HL-60 (cell line): ENCODE results near the gene NUTM2A.
"Not testable (repeated sequence)": the region's sequence is repeated elsewhere in the genome, so short reads cannot be mapped to it uniquely, and the experiment has no call there.

Source experiments
- DNase-seq, 2 experiments: peaks; one replicate each; pipeline ENCODE4 v3.0.0-alpha.2; 2010 to 2020; ENCODE audit warnings: low read depth in 1 of 2, low spot score in 1 of 2
- H3K27ac ChIP-seq: fragments of 250-450 bp; sonication (Bioruptor Pico); replicated peaks from 2 replicates; pipeline ENCODE4 v1.5.1; 2020; ENCODE audit warnings: mild to moderate bottlenecking, moderate library complexity
- H3K27me3 ChIP-seq: fragments of 250-450 bp; sonication (Bioruptor Pico); 2 replicates; pipeline ENCODE4 v1.5.1; 2021; ENCODE audit warnings: mild to moderate bottlenecking, moderate library complexity; ENCODE audit not compliant: insufficient read depth, poor library complexity, severe bottlenecking
- H3K4me3 ChIP-seq: replicated peaks from 2 replicates; pipeline ENCODE4 v1.5.1; 2011; ENCODE audit warnings: mild to moderate bottlenecking, control low read depth, low read length; ENCODE audit not compliant: insufficient read depth

NUTM2A gene

GRCh38 chr10:87219370-87219769, 5.9 kb upstream of the NUTM2A start:
- not testable (repeated sequence) for DNase-seq

GRCh38 chr10:87222789-87223188, 2.5 kb upstream of the NUTM2A start:
- not testable (repeated sequence) for H3K27ac ChIP-seq, H3K4me3 ChIP-seq, DNase-seq, H3K27me3 ChIP-seq

More at GRCh38 chr10:87219370-87219769, 5.9 kb upstream of the NUTM2A start:
- H3K4me3 ChIP-seq, H3K27me3 ChIP-seq, H3K27ac ChIP-seq: not testable (repeated sequence)

- H3K27ac ChIP-seq, H3K27me3 ChIP-seq, H3K4me3 ChIP-seq, DNase-seq: not testable (repeated sequence)
Measured at GRCh38 chr10:87228247-87228646, 3.0 kb downstream of the NUTM2A start.

GRCh38 chr10:87229211-87229610, 4.0 kb downstream of the NUTM2A start:
- H3K4me3 ChIP-seq, H3K27ac ChIP-seq, H3K27me3 ChIP-seq, DNase-seq: not testable (repeated sequence)

- DNase-seq, H3K4me3 ChIP-seq, H3K27ac ChIP-seq, H3K27me3 ChIP-seq: not testable (repeated sequence)
Measured at GRCh38 chr10:87234854-87235253, 9.6 kb downstream of the NUTM2A start.

- not testable (repeated sequence) for DNase-seq, H3K4me3 ChIP-seq, H3K27ac ChIP-seq, H3K27me3 ChIP-seq
Measured at GRCh38 chr10:87237244-87237643, 12.0 kb downstream of the NUTM2A start.

GRCh38 chr10:87239346-87239808, 14.1 kb downstream of the NUTM2A start:
- H3K27ac ChIP-seq, H3K4me3 ChIP-seq, DNase-seq, H3K27me3 ChIP-seq: not testable (repeated sequence)

GRCh38 chr10:87242192-87242591, 16.9 kb downstream of the NUTM2A start:
- H3K27ac ChIP-seq, H3K4me3 ChIP-seq, DNase-seq, H3K27me3 ChIP-seq: not testable (repeated sequence)

- not testable (repeated sequence) for DNase-seq, H3K27me3 ChIP-seq, H3K4me3 ChIP-seq, H3K27ac ChIP-seq
Measured at GRCh38 chr10:87247335-87247734, 22.1 kb downstream of the NUTM2A start.

GRCh38 chr10:87248818-87249353, 23.6 kb downstream of the NUTM2A start:
- H3K27ac ChIP-seq, H3K27me3 ChIP-seq, DNase-seq, H3K4me3 ChIP-seq: not testable (repeated sequence)

- DNase-seq, H3K27ac ChIP-seq, H3K4me3 ChIP-seq, H3K27me3 ChIP-seq: not testable (repeated sequence)
Measured at GRCh38 chr10:87280749-87281392, 55.6 kb downstream of the NUTM2A start.
